Neural progenitor cell (in vitro differentiated cells): ENCODE data around the gene KCTD16. TPM values are rescaled to one million over a fixed set of nuclear protein-coding genes. Genes with fewer than 3 reads are reported as not detected.

Source experiments
- DNase-seq: peaks from one replicate; pipeline ENCODE4 v3.0.0-alpha.2; 2016; ENCODE audit warnings: low spot score
- H2AFZ ChIP-seq: fragments of 200-600 bp; sonication (generic); replicated peaks from 2 replicates; pipeline ENCODE4 v1.6.1; 2016; ENCODE audit warnings: antibody characterized with exemption
- H3F3A ChIP-seq: fragments of 200-600 bp; sonication (generic); 2 replicates; pipeline ENCODE4 v1.6.1; 2016; ENCODE audit warnings: antibody characterized with exemption, low read depth
- H3K27ac ChIP-seq: fragments of 200-600 bp; sonication (generic); 2 replicates; pipeline ENCODE4 v1.5.1; 2016; ENCODE audit warnings: mild to moderate bottlenecking
- H3K27me3 ChIP-seq: fragments of 200-600 bp; sonication (generic); 2 replicates; pipeline ENCODE4 v1.6.1; 2016; ENCODE audit warnings: mild to moderate bottlenecking, moderate library complexity
- H3K36me3 ChIP-seq: fragments of 200-600 bp; sonication (generic); 2 replicates; pipeline ENCODE4 v1.5.1; 2016
- H3K4me1 ChIP-seq: fragments of 200-600 bp; sonication (generic); 2 replicates; pipeline ENCODE4 v1.6.1; 2016; ENCODE audit warnings: mixed run types
- H3K4me2 ChIP-seq: fragments of 200-600 bp; sonication (generic); 2 replicates; pipeline ENCODE4 v1.6.1; 2016
- H3K4me3 ChIP-seq: fragments of 200-600 bp; sonication (generic); 2 replicates; pipeline ENCODE4 v1.5.1; 2016
- H3K79me2 ChIP-seq: fragments of 200-600 bp; sonication (generic); 2 replicates; pipeline ENCODE4 v1.6.1; 2016; ENCODE audit warnings: low read depth
- H3K9ac ChIP-seq: fragments of 200-600 bp; sonication (generic); 2 replicates; pipeline ENCODE4 v1.6.1; 2016
- H3K9me3 ChIP-seq: fragments of 200-600 bp; sonication (generic); 2 replicates; pipeline ENCODE4 v1.5.1; 2016; ENCODE audit warnings: low read depth
- H4K20me1 ChIP-seq: fragments of 200-600 bp; sonication (generic); 2 replicates; pipeline ENCODE4 v1.6.1; 2016; ENCODE audit warnings: low read depth
- H3K27ac Mint-ChIP-seq: 3 replicates; pipeline ENCODE4 v1.8.0; 2021; ENCODE audit warnings: mixed read lengths
- H3K27me3 Mint-ChIP-seq: 2 replicates; pipeline ENCODE4 v1.8.0; 2022; ENCODE audit warnings: low read depth, mild to moderate bottlenecking, inconsistent platforms, moderate library complexity, mixed read lengths; ENCODE audit not compliant: insufficient read depth
- H3K36me3 Mint-ChIP-seq: 3 replicates; pipeline ENCODE4 v1.8.0; 2021; ENCODE audit warnings: mixed read lengths
- H3K4me1 Mint-ChIP-seq: 3 replicates; pipeline ENCODE4 v1.8.0; 2021; ENCODE audit warnings: mixed read lengths
- H3K4me3 Mint-ChIP-seq: 3 replicates; pipeline ENCODE4 v1.8.0; 2021; ENCODE audit warnings: mild to moderate bottlenecking, moderate library complexity, mixed read lengths
- H3K9me3 Mint-ChIP-seq: 3 replicates; pipeline ENCODE4 v1.8.0; 2020; ENCODE audit warnings: mixed read lengths
- EZH2 ChIP-seq: fragments of 200-600 bp; sonication (generic); IDR thresholded peaks from 2 replicates; pipeline ENCODE4 v1.6.1; 2017; ENCODE audit warnings: antibody characterized with exemption, mild to moderate bottlenecking, moderate library complexity
- EZH2phosphoT487 ChIP-seq: fragments of 200-600 bp; sonication (generic); IDR thresholded peaks from 2 replicates; pipeline ENCODE4 v1.6.1; 2017; ENCODE audit warnings: antibody characterized with exemption
- total RNA-seq: library from RNA; depleted of rRNA; stranded (reverse); fragments of >200 nt; gene quantifications from 2 replicates; pipeline ENCODE4 v1.2.3, GENCODE V29; 2015; ENCODE audit warnings: low replicate concordance
- TF ChIP-seq, protein P1 (sequence below): fragments of 200-600 bp; sonication (generic); IDR thresholded peaks from 2 replicates; pipeline ENCODE4 v1.5.1; 2017; ENCODE audit warnings: antibody characterized with exemption, mild to moderate bottlenecking

The KCTD16 gene
- total RNA-seq, 1 donor from 2014 or later: 1.6 TPM

GRCh38 chr5:144473650-144474049 is 303.0 kb downstream of the KCTD16 start:
- H3K9me3 Mint-ChIP-seq: no peaks in the 10 kb centered on the region
- H3K4me3 Mint-ChIP-seq: no peak overlapping the region
- H3F3A ChIP-seq: no peaks in the 10 kb centered on the region
- no peak for TF ChIP-seq EZH2phosphoT487
- TF ChIP-seq, protein P1, sequence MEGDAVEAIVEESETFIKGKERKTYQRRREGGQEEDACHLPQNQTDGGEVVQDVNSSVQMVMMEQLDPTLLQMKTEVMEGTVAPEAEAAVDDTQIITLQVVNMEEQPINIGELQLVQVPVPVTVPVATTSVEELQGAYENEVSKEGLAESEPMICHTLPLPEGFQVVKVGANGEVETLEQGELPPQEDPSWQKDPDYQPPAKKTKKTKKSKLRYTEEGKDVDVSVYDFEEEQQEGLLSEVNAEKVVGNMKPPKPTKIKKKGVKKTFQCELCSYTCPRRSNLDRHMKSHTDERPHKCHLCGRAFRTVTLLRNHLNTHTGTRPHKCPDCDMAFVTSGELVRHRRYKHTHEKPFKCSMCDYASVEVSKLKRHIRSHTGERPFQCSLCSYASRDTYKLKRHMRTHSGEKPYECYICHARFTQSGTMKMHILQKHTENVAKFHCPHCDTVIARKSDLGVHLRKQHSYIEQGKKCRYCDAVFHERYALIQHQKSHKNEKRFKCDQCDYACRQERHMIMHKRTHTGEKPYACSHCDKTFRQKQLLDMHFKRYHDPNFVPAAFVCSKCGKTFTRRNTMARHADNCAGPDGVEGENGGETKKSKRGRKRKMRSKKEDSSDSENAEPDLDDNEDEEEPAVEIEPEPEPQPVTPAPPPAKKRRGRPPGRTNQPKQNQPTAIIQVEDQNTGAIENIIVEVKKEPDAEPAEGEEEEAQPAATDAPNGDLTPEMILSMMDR: no peak
- no peak for TF ChIP-seq EZH2
- no peaks in the 10 kb centered on the region for H3K27me3 Mint-ChIP-seq
- no peak for DNase-seq
- H4K20me1 ChIP-seq: no peaks in the 10 kb centered on the region
- H3K27me3 ChIP-seq: no peaks in the 10 kb centered on the region
- no peak overlapping the region for H3K27ac Mint-ChIP-seq
- H3K36me3 Mint-ChIP-seq: no peaks in the 10 kb centered on the region
- peaks cover 12% of the 10 kb centered on the region for H3K4me1 ChIP-seq
- H3K79me2 ChIP-seq: no peaks in the 10 kb centered on the region
- H3K27ac ChIP-seq: no peak overlapping the region
- no peak overlapping the region for H3K9ac ChIP-seq
- H3K9me3 ChIP-seq: no peaks in the 10 kb centered on the region
- peaks cover 3% of the 10 kb centered on the region for H3K4me1 Mint-ChIP-seq
- H3K4me2 ChIP-seq: no peak overlapping the region
- H3K36me3 ChIP-seq: no peaks in the 10 kb centered on the region
- no peak overlapping the region for H2AFZ ChIP-seq
- no peak overlapping the region for H3K4me3 ChIP-seq

GRCh38 chr5:144478565-144478964 is 307.9 kb downstream of the KCTD16 start:
- no peaks in the 10 kb centered on the region for H3F3A ChIP-seq
- H3K27ac ChIP-seq: no peak overlapping the region
- H3K4me1 ChIP-seq: peaks cover 26% of the 10 kb centered on the region
- peaks cover 5% of the 10 kb centered on the region for H3K4me1 Mint-ChIP-seq
- no peak overlapping the region for H3K9ac ChIP-seq
- no peak overlapping the region for H3K4me2 ChIP-seq
- H3K27ac Mint-ChIP-seq: no peak overlapping the region
- H3K27me3 Mint-ChIP-seq: peaks cover 3% of the 10 kb centered on the region
- no peaks in the 10 kb centered on the region for H3K36me3 ChIP-seq
- H2AFZ ChIP-seq: no peak overlapping the region
- DNase-seq: no peak
- H3K36me3 Mint-ChIP-seq: no peaks in the 10 kb centered on the region
- no peak overlapping the region for H3K4me3 Mint-ChIP-seq
- no peaks in the 10 kb centered on the region for H4K20me1 ChIP-seq
- no peaks in the 10 kb centered on the region for H3K27me3 ChIP-seq
- H3K9me3 ChIP-seq: no peaks in the 10 kb centered on the region
- TF ChIP-seq EZH2phosphoT487 (no peak), EZH2 (no peak)
- TF ChIP-seq, protein P1: no peak
- H3K9me3 Mint-ChIP-seq: no peaks in the 10 kb centered on the region
- no peaks in the 10 kb centered on the region for H3K79me2 ChIP-seq
- no peak overlapping the region for H3K4me3 ChIP-seq

DNA sequence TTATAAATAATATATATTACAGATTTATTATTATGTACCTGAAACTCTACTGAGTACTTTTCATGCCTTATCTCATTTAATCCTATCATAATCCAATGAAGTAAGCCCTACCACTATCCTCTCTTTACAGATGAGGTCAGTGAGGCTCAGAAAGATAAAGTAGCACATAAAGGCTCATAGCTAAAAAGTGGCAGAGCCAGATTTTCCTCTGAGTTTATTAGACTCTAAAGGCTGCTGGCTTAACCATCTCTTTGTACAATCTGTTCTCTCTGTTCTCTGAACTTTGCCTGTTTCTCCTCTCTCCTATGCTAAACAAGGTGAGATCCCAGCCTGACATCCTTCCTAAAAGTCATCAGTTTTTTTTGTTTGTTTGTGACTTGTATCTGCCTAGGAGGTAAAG is 311.2 kb downstream of the KCTD16 start:
- Histone ChIP-seq H3K79me2 (no peaks in the 10 kb centered on the region), H2AFZ (no peak overlapping the region), H3K4me3 (no peak overlapping the region), H3K4me2 (no peak overlapping the region), H3K9ac (no peak overlapping the region), H3F3A (no peaks in the 10 kb centered on the region), H4K20me1 (no peaks in the 10 kb centered on the region), H3K27ac (no peak overlapping the region), H3K9me3 (no peaks in the 10 kb centered on the region), H3K4me1 (peaks cover 40% of the 10 kb centered on the region), H3K27me3 (no peaks in the 10 kb centered on the region), H3K36me3 (no peaks in the 10 kb centered on the region)
- TF ChIP-seq EZH2phosphoT487 (no peak), EZH2 (no peak)
- TF ChIP-seq, protein P1: no peak
- H3K4me1 Mint-ChIP-seq: peaks cover 14% of the 10 kb centered on the region
- H3K27me3 Mint-ChIP-seq: peaks cover 3% of the 10 kb centered on the region
- H3K27ac Mint-ChIP-seq: no peak overlapping the region
- no peaks in the 10 kb centered on the region for H3K36me3 Mint-ChIP-seq
- no peak overlapping the region for H3K4me3 Mint-ChIP-seq
- H3K9me3 Mint-ChIP-seq: no peaks in the 10 kb centered on the region
- no peak for DNase-seq
